SHP77 (cell line): ENCODE measurements around the gene GSK3A.

Experiments used
- DNase-seq, 2 experiments: peaks; one replicate each; lab custom pipeline; 2025; lab: John Stamatoyannopoulos, UW

GSK3A gene

DNA sequence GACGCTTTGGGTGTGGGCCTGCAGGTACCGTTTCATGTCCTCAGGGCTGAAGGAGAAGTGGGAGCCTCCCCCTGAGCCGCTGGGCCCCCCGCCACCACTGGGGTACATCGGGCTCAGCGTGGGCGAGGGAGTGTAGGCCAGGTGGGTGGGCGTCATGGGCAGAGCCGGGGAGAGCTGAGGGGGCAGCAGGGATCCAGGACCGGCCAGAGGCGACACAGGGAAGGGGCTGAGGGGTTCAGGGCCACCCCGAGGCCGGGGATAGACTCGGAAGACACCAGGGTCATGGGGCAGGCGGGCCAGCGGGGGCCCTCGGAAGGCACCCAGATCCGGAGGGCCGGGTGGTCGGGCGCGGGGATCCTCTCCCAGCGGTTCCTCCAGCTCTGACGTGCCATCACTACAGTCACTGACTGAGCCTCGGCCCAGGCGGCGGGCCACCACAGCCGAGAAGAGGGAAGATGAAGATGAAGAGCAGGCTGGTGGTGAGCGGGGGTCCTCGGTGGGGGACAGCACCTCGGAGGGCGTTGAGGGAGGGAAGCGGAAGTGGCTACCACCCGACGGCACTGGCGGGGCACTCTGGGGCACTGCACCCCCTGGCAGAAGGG lies 6.8 kb upstream of the GSK3A start:
- DNase-seq: no peak

DNA sequence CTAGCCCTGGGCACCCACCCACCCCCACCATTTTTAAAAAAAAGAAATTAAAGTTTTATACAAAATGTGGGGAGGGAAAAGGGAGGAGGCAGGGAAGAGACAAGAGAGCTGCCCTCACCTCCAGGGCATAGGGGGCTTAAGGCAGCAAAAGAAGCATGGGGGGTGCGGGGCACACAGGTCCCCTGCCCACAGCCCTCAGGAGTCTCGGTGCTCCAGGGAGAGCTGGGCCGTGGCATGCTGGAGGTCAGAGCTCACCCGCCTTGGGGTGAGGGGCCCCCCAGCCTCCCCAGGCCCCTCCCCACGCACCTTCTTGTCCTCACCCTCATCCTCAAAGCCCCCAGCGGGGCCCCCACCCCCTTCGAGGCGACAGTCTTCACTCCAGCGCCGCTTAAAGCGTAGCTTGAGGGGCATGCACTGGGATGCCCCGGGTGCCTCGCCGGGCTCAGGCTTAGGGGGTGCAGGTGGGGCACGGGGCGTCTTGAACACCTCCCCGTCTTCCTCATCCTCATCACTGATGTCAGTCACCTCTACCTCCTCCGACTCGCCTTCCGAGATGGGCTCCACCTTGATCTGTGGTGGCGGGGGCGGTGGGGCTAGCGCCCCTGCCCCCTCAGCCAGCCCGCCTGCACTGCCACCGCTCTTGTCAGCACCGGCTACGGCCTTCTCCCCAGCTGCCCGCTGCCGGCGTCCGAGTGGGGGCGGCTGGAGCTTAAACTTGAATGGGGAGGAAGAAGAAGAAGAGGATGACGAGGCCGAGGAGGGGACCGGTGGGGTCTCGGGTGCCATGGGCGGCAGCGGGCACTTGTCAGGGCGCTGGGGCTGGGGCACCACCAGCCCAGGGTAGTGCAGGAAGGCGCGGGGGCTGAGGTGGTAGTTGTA lies 6.1 kb upstream of the GSK3A start:
- no peak for DNase-seq

- no peak for DNase-seq
Observed at GRCh38 chr19:42247640-42248199, 5.3 kb upstream of the GSK3A start.

GRCh38 chr19:42246922-42247639 lies 4.7 kb upstream of the GSK3A start:
- no peak for DNase-seq

GRCh38 chr19:42246143-42246921 lies 3.9 kb upstream of the GSK3A start:
- DNase-seq: peak; percentile 23 to 55

DNA sequence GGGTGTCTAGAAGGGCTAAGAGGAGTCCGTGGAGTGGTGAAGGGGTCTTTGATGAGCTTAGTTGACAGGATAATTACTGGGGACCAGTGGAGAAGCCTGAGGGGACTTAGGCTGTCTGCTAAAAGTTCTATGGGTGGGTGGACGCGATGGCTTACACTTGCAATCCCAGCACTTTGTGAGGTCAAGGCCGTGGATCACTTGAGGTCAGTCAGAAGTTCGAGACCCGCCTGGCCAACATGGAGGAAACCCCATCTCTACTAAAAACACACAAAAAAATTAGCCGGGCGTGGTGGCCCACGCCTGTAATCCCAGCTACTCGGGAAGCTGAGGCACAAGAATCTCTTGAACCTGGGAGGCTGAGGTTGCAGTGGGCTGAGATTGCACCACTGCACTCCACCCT lies 2.8 kb upstream of the GSK3A start:
- no peak for DNase-seq

DNA sequence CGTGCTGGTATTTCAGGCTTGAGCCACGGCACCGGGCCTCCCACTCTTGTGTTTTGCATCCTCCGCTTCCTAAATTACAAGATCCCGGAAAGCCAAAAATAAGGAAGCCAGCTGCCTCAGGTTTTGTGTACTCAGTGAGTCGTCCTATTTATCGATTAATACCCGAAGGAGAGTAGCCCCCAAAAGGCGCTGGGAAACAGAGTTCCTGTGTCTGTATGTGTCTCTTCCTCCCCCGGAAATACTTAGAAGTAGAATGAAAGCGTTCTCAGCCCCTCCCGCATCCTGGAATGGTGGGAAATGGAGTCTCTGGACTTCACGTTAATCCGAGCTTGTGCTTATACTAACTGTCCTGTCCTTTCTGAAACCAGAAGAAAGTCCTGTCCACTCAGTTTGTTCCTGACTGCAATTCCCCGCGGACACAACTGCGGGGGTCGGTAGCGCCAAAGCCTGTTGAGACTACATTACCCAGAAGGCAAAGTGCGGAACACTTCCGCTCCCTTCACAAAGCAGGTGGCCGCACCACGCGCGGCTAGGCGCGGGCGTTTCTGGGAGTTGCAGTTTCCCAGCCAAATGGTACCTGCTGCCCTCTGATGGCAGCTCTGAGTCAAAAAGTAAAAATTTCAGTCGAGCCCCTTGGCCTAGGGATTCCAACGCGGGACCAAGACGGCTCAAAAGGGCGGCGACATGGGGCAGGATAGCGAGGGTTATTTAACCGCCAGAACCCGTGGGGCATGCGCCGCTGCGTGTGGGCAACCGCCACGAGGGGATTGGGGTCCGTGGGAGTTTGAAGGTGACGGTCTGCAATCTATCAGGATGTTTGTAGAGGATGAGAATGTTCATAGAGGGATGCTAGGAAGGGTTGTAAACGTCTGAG lies 2.2 kb upstream of the GSK3A start:
- peak; percentile 95 for DNase-seq

GRCh38 chr19:42242069-42242511 lies 312 bp downstream of the GSK3A start:
- no peak for DNase-seq

- no peak for DNase-seq
Observed at GRCh38 chr19:42241279-42241678, 1.1 kb downstream of the GSK3A start.

GRCh38 chr19:42239544-42240220 lies 2.7 kb downstream of the GSK3A start:
- no peak for DNase-seq

DNA sequence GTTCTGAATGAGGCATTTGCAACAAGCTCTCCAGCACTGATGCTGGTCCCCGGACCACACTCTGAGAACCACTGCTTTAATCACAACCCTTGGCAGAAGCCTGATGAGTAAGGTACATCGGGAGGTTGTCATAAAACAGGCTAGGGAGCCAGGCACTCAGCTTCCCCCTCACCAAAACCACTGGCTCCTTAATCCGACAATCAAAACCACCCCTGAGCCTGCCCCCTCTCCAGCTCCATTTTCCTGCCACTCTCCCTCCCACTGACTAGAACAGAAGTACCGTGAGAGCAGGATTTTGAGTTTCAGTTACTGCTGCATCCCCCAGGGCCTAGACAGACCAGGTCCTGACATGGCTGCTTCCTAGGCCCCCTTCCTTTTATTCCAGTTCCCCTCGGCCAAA lies 7.2 kb downstream of the GSK3A start:
- no peak for DNase-seq

GRCh38 chr19:42234364-42234763 lies 8.0 kb downstream of the GSK3A start:
- no peak for DNase-seq

DNA sequence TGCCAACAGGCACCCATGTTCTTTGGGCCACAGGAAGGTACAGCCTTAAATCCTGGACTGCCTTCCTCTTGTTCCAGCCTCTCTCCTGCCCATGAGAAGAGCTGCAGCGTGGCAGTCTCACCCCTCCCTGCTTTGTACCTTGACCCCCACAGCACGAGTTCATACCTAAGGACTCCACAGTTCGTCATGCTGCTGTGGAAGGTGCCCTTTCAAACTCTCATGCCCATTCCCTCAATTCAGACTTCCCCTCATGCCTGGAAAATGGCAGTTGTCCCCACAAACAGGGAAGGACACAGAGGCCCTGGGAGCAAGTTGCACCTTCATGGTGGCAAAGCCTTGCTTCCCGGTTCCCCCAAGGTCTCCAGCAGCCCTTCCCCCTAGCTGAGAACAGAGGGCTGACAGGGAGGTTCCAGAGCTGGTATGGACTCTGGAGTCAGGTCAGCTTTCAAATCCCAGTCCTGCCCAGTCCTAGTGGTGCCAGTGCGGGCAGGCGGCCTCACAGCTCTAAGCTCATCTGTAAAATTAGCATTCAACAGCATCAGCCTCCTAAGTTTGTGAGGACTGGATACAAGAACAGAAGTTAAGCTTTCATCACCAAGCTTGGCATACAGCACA lies 8.6 kb downstream of the GSK3A start:
- DNase-seq: no peak

- peak in 1 of 2 experiments; percentile 25 for DNase-seq
Observed at GRCh38 chr19:42233106-42233505, 9.3 kb downstream of the GSK3A start.

DNA sequence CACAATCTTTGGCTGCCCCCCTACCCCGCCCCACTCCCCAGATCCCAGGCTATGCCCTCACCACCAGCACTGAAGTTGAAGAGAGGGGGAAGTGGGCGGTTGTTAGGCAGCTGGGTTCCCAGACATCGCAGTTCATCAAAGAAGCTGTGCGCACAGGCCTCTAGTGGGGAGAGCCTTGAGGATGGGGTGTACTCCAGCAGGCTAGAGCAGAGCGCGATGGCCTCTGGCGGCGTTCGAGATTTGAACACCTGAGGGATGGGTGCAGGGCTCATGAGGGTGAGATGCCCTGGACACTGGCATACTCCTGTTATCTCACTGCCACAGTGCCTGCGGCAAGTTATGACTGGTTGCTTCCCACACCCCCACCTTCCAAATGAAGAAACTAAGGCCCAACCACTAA lies 10.0 kb downstream of the GSK3A start:
- no peak for DNase-seq

DNA sequence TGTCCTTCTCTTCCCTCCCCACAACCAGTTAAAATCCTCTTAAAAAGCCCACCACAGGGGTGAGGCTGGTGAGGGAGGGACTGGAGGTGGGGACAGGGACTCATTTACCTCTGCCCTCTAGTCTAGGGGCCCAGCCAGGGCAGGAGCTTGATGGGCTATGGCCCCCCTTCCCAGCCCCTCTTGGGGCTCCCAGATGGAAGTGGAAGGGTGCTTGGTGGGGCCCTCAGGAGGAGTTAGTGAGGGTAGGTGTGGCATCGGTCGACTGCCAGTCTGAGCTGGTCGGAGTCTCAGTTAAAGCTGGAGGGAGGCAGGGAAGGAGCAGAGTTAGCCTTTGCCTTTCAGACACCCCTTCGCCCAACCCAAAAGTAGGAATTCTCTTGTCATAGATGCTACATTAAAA lies 11.8 kb downstream of the GSK3A start:
- no peak for DNase-seq

- DNase-seq: no peak
Observed at GRCh38 chr19:42229855-42230351, 12.5 kb downstream of the GSK3A start.

- no peak for DNase-seq
Observed at GRCh38 chr19:42229301-42229854, 13.0 kb downstream of the GSK3A start.

DNA sequence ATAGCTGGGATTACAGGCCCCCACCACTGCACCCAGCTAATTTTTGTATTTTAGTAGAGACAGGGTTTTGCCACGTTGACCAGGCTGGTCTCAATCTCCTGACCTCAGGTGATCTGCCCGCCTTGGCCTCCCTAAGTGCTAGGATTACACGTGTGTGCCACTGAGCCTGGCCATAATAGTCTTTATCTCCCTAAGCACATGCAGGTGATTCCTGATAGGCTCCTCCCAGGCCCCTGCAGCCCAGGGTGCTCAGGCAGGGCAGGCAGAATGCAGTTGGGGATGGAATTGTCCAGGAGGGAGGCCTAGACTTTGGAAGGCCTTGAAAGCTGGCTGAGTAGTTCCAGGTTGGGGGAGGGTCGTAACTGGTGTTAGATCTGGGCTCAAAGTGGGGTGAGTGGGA lies 13.8 kb downstream of the GSK3A start:
- DNase-seq: no peak
